Testis (tissue), 3 donors: ENCODE results near the gene SPESP1. TPM values are rescaled to one million over a fixed set of nuclear protein-coding genes. Genes with fewer than 3 reads are reported as not detected.

Source experiments
- DNase-seq: peaks from one replicate; pipeline ENCODE4 v3.0.0-alpha.2; 2019
- H3K27ac ChIP-seq, 2 donors: fragments of 200-600 bp; sonication (generic); one replicate each; pipeline ENCODE4 v1.5.1; 2019
- H3K27me3 ChIP-seq: fragments of 200-600 bp; sonication (generic); one replicate; pipeline ENCODE4 v1.5.1; 2019
- H3K36me3 ChIP-seq: fragments of 200-600 bp; sonication (generic); one replicate; pipeline ENCODE4 v1.5.1; 2017; ENCODE audit warnings: low read depth; ENCODE audit errors: missing control alignments
- H3K4me1 ChIP-seq: fragments of 200-600 bp; sonication (generic); one replicate; pipeline ENCODE4 v1.5.1; 2019
- H3K4me3 ChIP-seq, 2 donors: fragments of 200-600 bp; sonication (generic); one replicate each; pipeline ENCODE4 v1.5.1; 2017 to 2019
- H3K9me3 ChIP-seq: fragments of 200-600 bp; sonication (generic); one replicate; pipeline ENCODE4 v1.5.1; 2017
- POLR2A ChIP-seq: fragments of 450-650 bp; IDR thresholded peaks from one replicate; pipeline ENCODE4 v1.6.1; 2017; ENCODE audit warnings: antibody characterized with exemption, mild to moderate bottlenecking, moderate library complexity
- WGBS, 2 donors: methylation state at CpG; one replicate each; pipeline ENCODE4 v1.1.5; 2018; 5-methylcytosine and 5-hydroxymethylcytosine counted together
- intact Hi-C: fragments of 100-400 bp; cut with DNase I; formaldehyde crosslinking; loops from one replicate; pipeline ENCODE4 v1.15.1; 2023; ENCODE audit warnings: low total_unique reads
- polyA plus RNA-seq: library from polyadenylated mRNA; stranded (reverse); fragments of 350-450 nt; fragmentation: Illumina TruSeq; extraction: RNeasy Lipid Tissue Mini Kit (QIAGEN cat#74804); gene quantifications from one replicate; pipeline ENCODE4 v1.2.3, GENCODE V29; 2014; ENCODE audit warnings: low read depth, low replicate concordance; ENCODE audit not compliant: insufficient read depth
- total RNA-seq, 2 donors: library from RNA; depleted of rRNA; stranded (reverse); fragments of >200 nt; gene quantifications; one replicate each; pipeline ENCODE4 v1.2.3, GENCODE V29; 2016
- TF ChIP-seq, protein P1 (sequence below), 3 experiments: fragments of 450-650 bp in 2 of 3; fragments of 200-600 bp in 1 of 3; sonication (generic) in 1 of 3; IDR thresholded peaks; one replicate each; pipeline ENCODE4 v1.5.1; 2016 to 2019; ENCODE audit warnings: antibody characterized with exemption in 3 of 3, mild to moderate bottlenecking in 2 of 3, moderate library complexity in 1 of 3

SPESP1 gene
- total and polyA plus RNA-seq, 3 donors from 2014 or later: 50.4 to 67.6 (median 67.1) TPM

GRCh38 chr15:68983961-68984481 is 53.7 kb downstream of the SPESP1 start:
- Histone ChIP-seq H3K4me3 (no peak overlapping the region), H3K27ac (peak overlapping the region; percentile 72 to 73), H3K9me3 (no peaks in the 10 kb centered on the region), H3K36me3 (no peaks in the 10 kb centered on the region), H3K27me3 (no peaks in the 10 kb centered on the region), H3K4me1 (peaks cover 23% of the 10 kb centered on the region)
- TF ChIP-seq, protein P1, sequence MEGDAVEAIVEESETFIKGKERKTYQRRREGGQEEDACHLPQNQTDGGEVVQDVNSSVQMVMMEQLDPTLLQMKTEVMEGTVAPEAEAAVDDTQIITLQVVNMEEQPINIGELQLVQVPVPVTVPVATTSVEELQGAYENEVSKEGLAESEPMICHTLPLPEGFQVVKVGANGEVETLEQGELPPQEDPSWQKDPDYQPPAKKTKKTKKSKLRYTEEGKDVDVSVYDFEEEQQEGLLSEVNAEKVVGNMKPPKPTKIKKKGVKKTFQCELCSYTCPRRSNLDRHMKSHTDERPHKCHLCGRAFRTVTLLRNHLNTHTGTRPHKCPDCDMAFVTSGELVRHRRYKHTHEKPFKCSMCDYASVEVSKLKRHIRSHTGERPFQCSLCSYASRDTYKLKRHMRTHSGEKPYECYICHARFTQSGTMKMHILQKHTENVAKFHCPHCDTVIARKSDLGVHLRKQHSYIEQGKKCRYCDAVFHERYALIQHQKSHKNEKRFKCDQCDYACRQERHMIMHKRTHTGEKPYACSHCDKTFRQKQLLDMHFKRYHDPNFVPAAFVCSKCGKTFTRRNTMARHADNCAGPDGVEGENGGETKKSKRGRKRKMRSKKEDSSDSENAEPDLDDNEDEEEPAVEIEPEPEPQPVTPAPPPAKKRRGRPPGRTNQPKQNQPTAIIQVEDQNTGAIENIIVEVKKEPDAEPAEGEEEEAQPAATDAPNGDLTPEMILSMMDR (IDR thresholded peaks at IDR 0.05): no peak
- no peak for TF ChIP-seq POLR2A
- intact Hi-C loops: no loop called here
- peak; percentile 67 for DNase-seq
- 40 to 57% methylated on average over 4 of the region's 4 CpGs for WGBS, 2 donors

DNA sequence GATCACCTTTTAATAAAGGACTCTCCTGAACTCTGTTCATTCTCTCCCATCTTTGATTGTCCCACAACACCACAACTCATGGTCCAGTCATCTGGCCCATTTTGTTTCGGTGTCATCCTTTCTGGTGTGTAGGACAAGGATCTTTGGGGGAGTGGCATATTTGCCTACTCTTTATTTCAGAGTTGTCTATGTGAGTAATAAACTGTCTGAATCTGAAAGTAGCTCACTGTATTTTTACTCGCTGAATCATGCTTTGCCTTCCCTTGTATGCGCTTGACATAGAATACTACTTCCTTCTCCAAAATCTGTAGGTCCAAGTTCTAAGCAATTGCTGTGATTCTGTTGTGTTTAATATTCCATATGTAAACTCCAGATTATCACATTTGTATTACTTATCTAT is 54.3 kb downstream of the SPESP1 start:
- Histone ChIP-seq H3K27me3 (no peaks in the 10 kb centered on the region), H3K9me3 (no peaks in the 10 kb centered on the region), H3K36me3 (no peaks in the 10 kb centered on the region), H3K4me3 (no peak overlapping the region), H3K27ac (peak overlapping the region; percentile 72 to 73), H3K4me1 (peaks cover 25% of the 10 kb centered on the region)
- WGBS, 2 donors: 76 to 77% methylated on average over 3 of the region's 3 CpGs
- intact Hi-C loops: no loop called here
- TF ChIP-seq, protein P1 (IDR thresholded peaks at IDR 0.05): no peak
- no peak for TF ChIP-seq POLR2A
- DNase-seq: no peak

DNA sequence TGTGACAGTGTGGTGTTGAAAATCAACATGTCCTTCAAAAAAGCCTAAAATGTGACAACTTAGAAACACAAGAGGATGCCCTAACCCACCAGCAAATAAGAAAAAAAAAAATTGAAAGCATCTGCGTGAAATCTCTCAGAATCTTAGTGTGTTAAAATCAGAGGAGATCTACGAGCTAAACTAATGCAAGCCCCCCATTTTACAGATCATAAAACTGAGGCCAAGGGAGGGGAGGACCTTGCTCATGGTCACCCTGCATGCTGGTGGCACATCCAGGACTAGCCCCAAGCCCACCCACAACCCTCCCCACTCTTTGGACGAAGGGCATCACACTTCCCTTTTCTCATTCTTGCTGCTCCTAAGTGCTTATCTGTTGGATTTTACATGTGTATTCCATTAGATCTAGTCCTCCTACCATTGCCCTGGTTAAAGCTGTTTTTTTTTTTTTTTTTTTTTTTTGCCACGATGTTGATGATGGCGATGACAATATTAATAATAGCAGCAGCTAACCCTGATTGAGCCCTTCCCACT is 55.1 kb downstream of the SPESP1 start:
- no peaks in the 10 kb centered on the region for H3K36me3 ChIP-seq
- intact Hi-C loops: no loop called here

GRCh38 chr15:68986322-68986721 is 56.0 kb downstream of the SPESP1 start:
- H3K36me3 ChIP-seq: no peaks in the 10 kb centered on the region
- no peaks in the 10 kb centered on the region for H3K27me3 ChIP-seq
- intact Hi-C loops: no loop called here
- 89 to 93% methylated on average over 5 of the region's 5 CpGs for WGBS, 2 donors
- DNase-seq: no peak
- H3K27ac ChIP-seq: peak overlapping the region; percentile 72 to 73
- peaks cover 42% of the 10 kb centered on the region for H3K4me1 ChIP-seq
- H3K9me3 ChIP-seq: no peaks in the 10 kb centered on the region
- TF ChIP-seq, protein P1 (IDR thresholded peaks at IDR 0.05): no peak
- no peak for TF ChIP-seq POLR2A
- H3K4me3 ChIP-seq: no peak overlapping the region

More for the DNA sequence above, 55.1 kb downstream of the SPESP1 start:
- H3K9me3 ChIP-seq: no peaks in the 10 kb centered on the region
- TF ChIP-seq, protein P1 (IDR thresholded peaks at IDR 0.05): no peak
- TF ChIP-seq POLR2A: no peak
- peaks cover 34% of the 10 kb centered on the region for H3K4me1 ChIP-seq
- peak overlapping the region; percentile 72 to 73 for H3K27ac ChIP-seq
- DNase-seq: no peak
- no peaks in the 10 kb centered on the region for H3K27me3 ChIP-seq
- no peak overlapping the region for H3K4me3 ChIP-seq
- 77 to 90% methylated on average over 5 of the region's 5 CpGs for WGBS, 2 donors

DNA sequence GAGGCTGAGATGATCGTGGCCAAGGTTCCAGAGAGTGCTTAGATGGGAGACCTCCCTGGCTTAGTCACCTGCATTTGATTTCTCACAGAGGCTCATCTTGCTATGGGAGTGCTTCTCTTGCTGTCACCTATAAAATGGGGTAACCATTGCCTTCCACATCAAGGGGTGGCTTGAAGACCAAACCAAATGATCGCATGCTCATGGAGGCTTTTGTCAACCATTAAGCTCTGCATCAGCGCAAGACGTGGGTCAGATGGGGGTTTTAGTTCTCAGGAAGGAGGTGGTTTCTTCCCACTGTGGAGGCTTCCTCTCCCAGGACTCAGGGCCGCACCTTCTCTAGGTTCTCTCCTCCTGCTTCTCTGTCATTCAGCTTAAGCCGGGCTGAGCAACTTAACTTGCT is 56.8 kb downstream of the SPESP1 start:
- WGBS, 2 donors: 89 to 95% methylated on average over 6 of the region's 6 CpGs
- Histone ChIP-seq H3K27me3 (no peaks in the 10 kb centered on the region), H3K9me3 (no peaks in the 10 kb centered on the region), H3K4me1 (peaks cover 50% of the 10 kb centered on the region), H3K27ac (no peak overlapping the region), H3K4me3 (no peak overlapping the region), H3K36me3 (no peaks in the 10 kb centered on the region)
- intact Hi-C loops: no loop called here
- DNase-seq: no peak
- TF ChIP-seq, protein P1 (IDR thresholded peaks at IDR 0.05): no peak
- TF ChIP-seq POLR2A: no peak
